Measurements from ENCODE around the gene DOCK1. TPM values are rescaled to one million over a fixed set of nuclear protein-coding genes. Genes with fewer than 3 reads are reported as not detected.

DOCK1 gene
- total RNA-seq, 4 donors from 2014 or later: 41.1 to 62.4 (median 53.2) TPM

DNA sequence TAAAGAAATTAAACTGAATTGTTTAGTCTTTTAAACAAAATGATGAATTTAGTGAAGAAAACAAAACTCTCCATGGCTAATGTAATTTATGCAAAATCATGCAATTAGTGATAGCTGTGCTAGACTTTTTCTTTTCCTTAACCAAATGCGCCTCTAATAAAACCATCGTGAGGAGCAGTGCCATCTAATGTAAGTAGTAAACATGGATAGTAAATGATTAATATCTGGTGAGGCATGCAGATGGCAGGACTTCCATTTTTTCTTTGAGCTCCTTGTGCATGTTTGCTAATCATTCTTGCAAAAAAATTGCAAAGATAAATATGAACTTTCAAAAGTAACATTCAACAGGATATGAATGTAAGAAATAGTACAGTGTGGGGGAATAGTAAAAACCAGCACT, 288.9 kb downstream of the DOCK1 start:
- TF ChIP-seq, protein P1, sequence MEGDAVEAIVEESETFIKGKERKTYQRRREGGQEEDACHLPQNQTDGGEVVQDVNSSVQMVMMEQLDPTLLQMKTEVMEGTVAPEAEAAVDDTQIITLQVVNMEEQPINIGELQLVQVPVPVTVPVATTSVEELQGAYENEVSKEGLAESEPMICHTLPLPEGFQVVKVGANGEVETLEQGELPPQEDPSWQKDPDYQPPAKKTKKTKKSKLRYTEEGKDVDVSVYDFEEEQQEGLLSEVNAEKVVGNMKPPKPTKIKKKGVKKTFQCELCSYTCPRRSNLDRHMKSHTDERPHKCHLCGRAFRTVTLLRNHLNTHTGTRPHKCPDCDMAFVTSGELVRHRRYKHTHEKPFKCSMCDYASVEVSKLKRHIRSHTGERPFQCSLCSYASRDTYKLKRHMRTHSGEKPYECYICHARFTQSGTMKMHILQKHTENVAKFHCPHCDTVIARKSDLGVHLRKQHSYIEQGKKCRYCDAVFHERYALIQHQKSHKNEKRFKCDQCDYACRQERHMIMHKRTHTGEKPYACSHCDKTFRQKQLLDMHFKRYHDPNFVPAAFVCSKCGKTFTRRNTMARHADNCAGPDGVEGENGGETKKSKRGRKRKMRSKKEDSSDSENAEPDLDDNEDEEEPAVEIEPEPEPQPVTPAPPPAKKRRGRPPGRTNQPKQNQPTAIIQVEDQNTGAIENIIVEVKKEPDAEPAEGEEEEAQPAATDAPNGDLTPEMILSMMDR (IDR thresholded peaks at IDR 0.05; ENCODE audit: low read depth): no peak

DNA sequence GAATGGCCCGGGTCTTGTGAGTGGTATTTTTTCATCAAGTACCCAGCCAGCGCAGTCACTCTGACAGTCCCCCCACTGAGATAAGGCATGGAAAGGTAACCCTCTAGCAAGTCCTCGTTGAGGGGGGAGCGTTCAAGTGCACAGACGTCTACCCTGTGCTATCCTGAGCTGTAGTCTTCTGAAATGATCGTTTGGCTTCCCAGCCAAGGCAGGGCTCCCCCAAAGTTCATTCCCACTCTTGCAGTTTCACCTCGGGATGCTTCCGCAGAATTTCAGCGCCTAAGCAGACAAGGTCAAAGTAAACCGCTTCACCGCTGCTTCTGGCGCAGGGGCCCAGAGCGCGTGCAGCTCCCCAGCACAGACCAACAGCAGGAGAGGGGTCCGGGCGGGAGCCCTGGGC, 289.4 kb downstream of the DOCK1 start:
- TF ChIP-seq, protein P1 (IDR thresholded peaks at IDR 0.05; ENCODE audit: low read depth): no peak

DNA sequence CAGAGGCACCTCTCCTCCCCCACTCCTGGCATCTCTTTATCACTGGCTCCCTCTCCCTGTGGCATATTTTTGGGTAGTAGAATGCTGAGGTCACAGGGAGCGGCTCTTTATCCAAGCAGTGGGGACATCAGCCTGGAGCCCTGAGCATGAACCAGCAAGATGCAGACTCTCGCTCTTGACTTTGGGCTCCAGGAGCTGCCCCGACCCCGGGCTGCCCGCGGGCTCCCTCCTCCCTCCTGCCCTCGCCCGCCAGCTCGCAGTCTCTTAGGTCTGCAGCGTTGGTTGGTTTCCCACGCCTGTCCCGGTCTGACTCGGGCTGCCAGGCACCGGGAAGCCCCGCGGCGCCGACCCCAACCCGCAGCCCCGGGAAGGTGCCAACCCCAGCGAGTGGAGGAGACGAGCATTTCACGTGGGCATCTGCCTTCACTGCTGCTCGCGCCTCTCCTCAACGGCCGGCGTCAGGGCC, 289.8 kb downstream of the DOCK1 start:
- TF ChIP-seq, protein P1 (IDR thresholded peaks at IDR 0.05; ENCODE audit: low read depth): no peak

DNA sequence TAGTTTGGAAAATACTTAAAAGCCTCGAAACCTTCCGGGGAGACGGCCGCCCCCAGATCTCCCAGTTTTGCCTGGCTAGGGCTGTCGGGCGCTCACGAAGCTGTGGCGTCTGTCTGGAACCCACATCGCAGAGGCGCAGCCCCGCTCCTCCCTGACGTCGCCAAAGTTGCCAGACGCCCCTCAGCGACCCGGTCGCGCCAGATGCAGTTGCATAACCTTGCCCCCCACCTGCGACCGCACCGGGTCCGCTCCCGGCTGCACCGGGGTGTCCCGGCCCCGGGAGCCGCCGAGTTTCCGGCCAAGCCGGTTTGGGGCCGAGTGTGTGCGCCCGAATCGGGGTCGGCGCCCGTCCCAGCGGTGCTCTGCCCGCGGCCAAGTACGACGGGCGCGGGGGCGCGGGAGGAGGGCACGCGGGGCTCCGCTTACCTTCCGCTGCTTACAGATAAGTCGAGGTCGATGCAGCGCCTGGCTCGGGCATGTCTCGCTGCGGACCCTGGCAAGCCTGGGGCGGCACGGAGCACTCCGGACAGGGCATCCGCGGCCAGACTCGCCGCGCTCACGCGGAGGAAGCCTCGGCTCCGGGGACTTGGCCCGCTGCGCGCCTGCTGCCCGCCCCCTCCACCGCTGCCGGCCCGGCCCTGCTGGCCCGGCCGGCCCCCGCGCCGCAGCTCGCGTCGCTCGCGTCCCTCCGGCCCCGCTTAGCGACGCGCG, 290.5 kb downstream of the DOCK1 start:
- TF ChIP-seq, protein P1 (IDR thresholded peaks at IDR 0.05; ENCODE audit: low read depth): no peak

DNA sequence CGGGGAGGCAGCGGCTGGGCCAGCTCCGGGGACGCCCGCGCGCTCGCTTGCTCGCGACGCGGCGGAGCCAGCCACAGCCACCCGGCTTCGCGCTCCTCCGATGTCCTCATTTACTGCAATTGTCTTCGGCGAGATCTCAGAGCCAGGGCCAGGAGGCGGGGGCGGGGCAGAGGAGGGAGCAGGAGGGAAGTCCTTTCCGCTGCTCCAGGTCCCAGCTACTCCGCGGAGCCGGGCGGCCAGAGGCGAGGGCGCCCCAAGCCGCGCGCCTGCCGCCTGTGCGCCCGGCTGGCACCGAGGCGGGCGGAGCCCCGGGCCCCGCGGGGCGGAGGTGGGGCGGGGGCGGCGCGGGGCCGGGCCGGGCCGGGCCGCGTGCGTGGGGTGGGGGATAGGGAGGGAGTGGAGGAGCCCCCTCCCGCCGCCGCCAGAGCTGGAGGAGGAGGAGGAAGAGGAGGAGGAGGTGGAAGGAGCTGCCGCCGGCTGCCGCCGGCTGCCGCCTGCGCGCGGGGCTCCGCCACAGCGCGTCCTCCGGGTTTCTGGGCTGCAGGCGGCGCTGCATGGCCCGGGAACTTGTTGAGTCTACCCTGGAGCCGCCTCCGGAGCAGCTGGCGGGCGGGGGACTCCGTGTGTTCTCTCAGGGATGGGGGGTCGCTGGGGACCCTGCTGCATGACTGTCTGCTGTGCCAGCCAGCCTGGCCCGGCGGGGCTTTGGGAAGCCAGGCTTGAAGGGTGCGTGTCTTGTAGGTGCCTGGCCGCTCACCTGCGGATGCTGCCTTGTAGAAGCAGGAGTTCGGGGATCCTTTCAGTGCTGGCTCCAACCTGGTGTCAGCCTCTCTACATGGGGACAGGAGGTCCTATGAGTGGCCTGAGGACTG, 291.3 kb downstream of the DOCK1 start, which contains the start of gene INSYN2A:
INSYN2A (minus strand) TSS at position 310 of the 872 bp plus-strand sequence. CDS start 20,196 bp downstream, outside the sequence.
- TF ChIP-seq, protein P1 (IDR thresholded peaks at IDR 0.05; ENCODE audit: low read depth): no peak

DNA sequence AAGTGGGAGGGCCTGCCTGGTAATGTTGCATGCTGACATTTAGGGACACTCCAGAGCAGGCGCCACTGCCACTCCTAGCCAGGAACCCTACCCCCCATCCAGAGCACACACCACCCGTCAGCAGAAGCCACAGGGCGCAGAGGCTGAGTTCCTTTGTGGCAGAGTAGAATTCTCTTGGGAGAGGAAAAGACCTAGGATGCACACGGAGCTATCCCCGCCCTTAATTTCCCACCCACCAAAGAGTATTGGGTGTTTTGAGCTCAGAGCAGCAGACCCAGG, 291.9 kb downstream of the DOCK1 start:
- TF ChIP-seq, protein P1 (IDR thresholded peaks at IDR 0.05; ENCODE audit: low read depth): no peak

DNA sequence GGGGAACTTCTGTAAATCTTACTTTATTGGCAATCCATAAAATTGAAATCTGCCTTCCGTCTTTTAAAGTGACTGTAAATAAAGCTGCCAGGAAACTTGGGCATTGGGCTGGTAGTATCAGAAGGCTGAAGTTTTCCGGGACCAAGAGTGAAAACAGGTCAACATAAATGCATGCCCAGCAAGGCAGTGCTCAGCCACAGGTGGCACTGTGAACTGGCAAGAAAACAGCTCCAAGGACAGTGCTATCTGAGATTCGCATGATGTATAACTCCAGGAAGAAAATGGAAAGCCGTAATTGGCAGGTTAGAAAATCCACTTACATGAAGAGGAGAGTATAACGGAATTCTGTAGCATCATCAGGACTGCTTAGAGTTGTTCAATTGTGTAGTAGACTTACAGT, 293.1 kb downstream of the DOCK1 start:
- TF ChIP-seq, protein P1 (IDR thresholded peaks at IDR 0.05; ENCODE audit: low read depth): no peak
